Neural cell (in vitro differentiated cells): ENCODE data around the gene CDH6. TPM values are rescaled to one million over a fixed set of nuclear protein-coding genes. Genes with fewer than 3 reads are reported as not detected.

ENCODE experiments used
- H2AFZ ChIP-seq: fragments of 200-600, 300-800 bp; sonication (generic), shearing (Covaris generic); 2 replicates; pipeline ENCODE4 v1.6.0; 2014; ENCODE audit warnings: low read depth, mild to moderate bottlenecking, antibody characterized with exemption, low read length, moderate library complexity
- H3F3A ChIP-seq: fragments of 200-600 bp; shearing (Covaris generic); 2 replicates; pipeline ENCODE4 v1.6.1; 2016; ENCODE audit warnings: mild to moderate bottlenecking, moderate library complexity, mixed read lengths, antibody characterized with exemption, low read length; ENCODE audit not compliant: insufficient read depth, poor library complexity, severe bottlenecking
- H3K27ac ChIP-seq: fragments of 200-600, 300-800 bp; sonication (generic), shearing (Covaris generic); 2 replicates; pipeline ENCODE4 v1.5.1; 2014; ENCODE audit warnings: mild to moderate bottlenecking, low read length, moderate library complexity
- H3K27me3 ChIP-seq: fragments of 300-800, 200-600 bp; sonication (generic), shearing (Covaris generic); 2 replicates; pipeline ENCODE4 v1.6.0; 2014; ENCODE audit warnings: mild to moderate bottlenecking, low read depth, low read length, moderate library complexity; ENCODE audit not compliant: insufficient read depth
- H3K36me3 ChIP-seq: fragments of 300-800, 200-600 bp; sonication (generic), shearing (Covaris generic); 2 replicates; pipeline ENCODE4 v1.5.1; 2014; ENCODE audit warnings: mild to moderate bottlenecking, antibody characterized with exemption, low read length, moderate library complexity; ENCODE audit not compliant: insufficient read depth
- H3K4me2 ChIP-seq: fragments of 300-800, 200-600 bp; sonication (generic), shearing (Covaris generic); 2 replicates; pipeline ENCODE4 v1.6.0; 2014; ENCODE audit warnings: mild to moderate bottlenecking, low read length
- H3K4me3 ChIP-seq: fragments of 300-800, 200-600 bp; sonication (generic), shearing (Covaris generic); 2 replicates; pipeline ENCODE4 v1.5.1; 2014; ENCODE audit warnings: mild to moderate bottlenecking, low read length, moderate library complexity
- H3K79me2 ChIP-seq: fragments of 200-600 bp; shearing (Covaris generic); replicated peaks from 2 replicates; pipeline ENCODE4 v1.6.0; 2014; ENCODE audit warnings: mild to moderate bottlenecking, low read length, moderate library complexity; ENCODE audit not compliant: insufficient read depth
- H3K9ac ChIP-seq: fragments of 300-800, 200-600 bp; sonication (generic), shearing (Covaris generic); 2 replicates; pipeline ENCODE4 v1.6.1; 2016; ENCODE audit warnings: mild to moderate bottlenecking, low read length, mixed read lengths
- H3K9me2 ChIP-seq: fragments of 200-600 bp; shearing (Covaris generic); 2 replicates; pipeline ENCODE4 v1.6.1; 2016; ENCODE audit warnings: mild to moderate bottlenecking, low read length, mixed read lengths; ENCODE audit not compliant: insufficient read depth
- H3K9me3 ChIP-seq: fragments of 200-600, 300-800 bp; sonication (generic), shearing (Covaris generic); 2 replicates; pipeline ENCODE4 v1.6.1; 2016; ENCODE audit warnings: mild to moderate bottlenecking, mixed run types, low read length, moderate library complexity, mixed read lengths
- H4K20me1 ChIP-seq: fragments of 200-600 bp; shearing (Covaris generic); 2 replicates; pipeline ENCODE4 v1.6.1; 2016; ENCODE audit warnings: mild to moderate bottlenecking, mixed run types; ENCODE audit not compliant: insufficient read depth
- CTCF ChIP-seq: fragments of 450-650 bp; IDR thresholded peaks from 2 replicates; pipeline ENCODE4 v1.5.1; 2014; ENCODE audit warnings: antibody characterized with exemption, mild to moderate bottlenecking, moderate library complexity; ENCODE audit not compliant: poor library complexity, severe bottlenecking
- EP300 ChIP-seq: fragments of 450-650 bp; conservative IDR thresholded peaks from 2 replicates; pipeline ENCODE4 v1.6.1; 2014; ENCODE audit warnings: antibody characterized with exemption, mild to moderate bottlenecking, moderate library complexity; ENCODE audit not compliant: poor library complexity, severe bottlenecking
- EZH2 ChIP-seq: fragments of 200-600, 300-800 bp; shearing (Covaris generic), sonication (generic); IDR thresholded peaks from 2 replicates; pipeline ENCODE4 v1.6.1; 2014; ENCODE audit warnings: antibody characterized with exemption, low read length, borderline replicate concordance, mild to moderate bottlenecking; ENCODE audit not compliant: insufficient read depth, poor library complexity, severe bottlenecking
- MXI1 ChIP-seq: fragments of 450-650 bp; conservative IDR thresholded peaks from 2 replicates; pipeline ENCODE4 v1.6.1; 2014; ENCODE audit warnings: antibody characterized with exemption, mild to moderate bottlenecking; ENCODE audit not compliant: poor library complexity, severe bottlenecking
- POLR2AphosphoS5 ChIP-seq: IDR thresholded peaks from 2 replicates; pipeline ENCODE4 v1.6.1; 2012
- RAD21 ChIP-seq: fragments of 450-650 bp; conservative IDR thresholded peaks from 2 replicates; pipeline ENCODE4 v1.6.1; 2014; ENCODE audit warnings: antibody characterized with exemption, mild to moderate bottlenecking, moderate library complexity
- REST ChIP-seq: IDR thresholded peaks from 2 replicates; pipeline ENCODE4 v1.6.1; 2012; ENCODE audit warnings: borderline replicate concordance
- SMC3 ChIP-seq: fragments of 450-650 bp; conservative IDR thresholded peaks from 2 replicates; pipeline ENCODE4 v1.6.1; 2014; ENCODE audit warnings: antibody characterized with exemption, mild to moderate bottlenecking, moderate library complexity; ENCODE audit not compliant: poor library complexity
- TAF1 ChIP-seq: IDR thresholded peaks from 2 replicates; pipeline ENCODE4 v1.6.1; 2012; ENCODE audit warnings: low read depth
- polyA plus RNA-seq: library from polyadenylated mRNA; depleted of rRNA; stranded (reverse); fragments of >200 nt; gene quantifications from 2 replicates; pipeline ENCODE4 v1.2.3, GENCODE V29; 2014

The CDH6 gene
- polyA plus RNA-seq, 1 donor from 2014 or later: 2.1 TPM

- Histone ChIP-seq H3K4me2 (no peak overlapping the region), H3K9ac (no peak overlapping the region), H3K4me3 (no peak overlapping the region), H4K20me1 (no peaks in the 10 kb centered on the region), H3K27ac (no peak overlapping the region), H3K9me3 (no peaks in the 10 kb centered on the region), H3K79me2 (peaks cover 63% of the 10 kb centered on the region), H3K27me3 (peaks cover 23% of the 10 kb centered on the region), H3K9me2 (no peaks in the 10 kb centered on the region), H3K36me3 (no peaks in the 10 kb centered on the region), H2AFZ (no peak overlapping the region), H3F3A (peaks cover 3% of the 10 kb centered on the region)
- TF ChIP-seq EZH2 (no peak), RAD21 (no peak)
Observed at GRCh38 chr5:31197183-31197582, 3.7 kb downstream of the CDH6 start.

GRCh38 chr5:31204958-31205357 is 11.5 kb downstream of the CDH6 start:
- H3F3A ChIP-seq: no peaks in the 10 kb centered on the region
- no peak overlapping the region for H3K9ac ChIP-seq
- no peak overlapping the region for H3K4me3 ChIP-seq
- no peak overlapping the region for H2AFZ ChIP-seq
- H3K9me2 ChIP-seq: no peaks in the 10 kb centered on the region
- no peak overlapping the region for H3K27ac ChIP-seq
- no peaks in the 10 kb centered on the region for H3K9me3 ChIP-seq
- peaks cover 23% of the 10 kb centered on the region for H3K79me2 ChIP-seq
- H3K36me3 ChIP-seq: no peaks in the 10 kb centered on the region
- TF ChIP-seq EP300 (no peak), SMC3 (no peak), CTCF (no peak), EZH2 (no peak), REST (no peak)
- no peaks in the 10 kb centered on the region for H4K20me1 ChIP-seq
- H3K4me2 ChIP-seq: no peak overlapping the region
- H3K27me3 ChIP-seq: no peaks in the 10 kb centered on the region

GRCh38 chr5:31208043-31208442 is 14.6 kb downstream of the CDH6 start:
- Histone ChIP-seq H3K4me2 (no peak overlapping the region), H3K27me3 (no peaks in the 10 kb centered on the region), H4K20me1 (no peaks in the 10 kb centered on the region), H2AFZ (no peak overlapping the region), H3K79me2 (peaks cover 8% of the 10 kb centered on the region), H3K9ac (no peak overlapping the region), H3K9me2 (no peaks in the 10 kb centered on the region), H3K27ac (no peak overlapping the region), H3K4me3 (no peak overlapping the region), H3K9me3 (no peaks in the 10 kb centered on the region), H3F3A (no peaks in the 10 kb centered on the region), H3K36me3 (no peaks in the 10 kb centered on the region)
- TF ChIP-seq TAF1 (no peak), MXI1 (no peak), SMC3 (no peak), CTCF (no peak), POLR2AphosphoS5 (no peak), RAD21 (no peak), REST (no peak), EP300 (no peak), EZH2 (no peak)
